Measurements from ENCODE around the gene PLCB2. TPM values are rescaled to one million over a fixed set of nuclear protein-coding genes. Genes with fewer than 3 reads are reported as not detected.

The PLCB2 gene
- total RNA-seq, 2 experiments from 2014 or later, result 173 to 174 TPM

Other genes with a start within 250 kb of the PLCB2 start
- gene BMF, start 199.1 kb downstream of the PLCB2 start, total RNA-seq, result 10 to 100 TPM; 20.6 to 24.6 TPM
- gene BUB1B, start 146.9 kb downstream of the PLCB2 start, total RNA-seq, result 10 to 100 TPM; 59.3 TPM
- 1 to 10 TPM in 1 of 2 experiments, under 1 TPM in 1; 0.91 to 1.3 TPM for gene PAK6, start 68.9 kb downstream of the PLCB2 start, total RNA-seq
- under 1 TPM in 1 of 2 experiments, not detected in 1; 0.26 TPM for gene ANKRD63, start 24.9 kb downstream of the PLCB2 start, total RNA-seq
- gene INAFM2, start 15.8 kb upstream of the PLCB2 start, total RNA-seq, result 1 to 10 TPM; 8.8 to 9.4 TPM
- 1 to 10 TPM; 2.3 to 2.6 TPM for gene CCDC9B, start 33.0 kb upstream of the PLCB2 start, total RNA-seq
- not detected for gene PHGR1, start 43.1 kb upstream of the PLCB2 start, total RNA-seq
- gene DISP2, start 50.3 kb upstream of the PLCB2 start, total RNA-seq, result 1 to 10 TPM; 1.5 to 2.0 TPM
- 10 to 100 TPM; 47.0 to 49.5 TPM for gene KNSTRN, start 74.8 kb upstream of the PLCB2 start, total RNA-seq
- 10 to 100 TPM; 92.4 to 95.2 TPM for gene IVD, start 97.9 kb upstream of the PLCB2 start, total RNA-seq
- gene BAHD1, start 133.0 kb upstream of the PLCB2 start, total RNA-seq, result 10 to 100 TPM; 29.6 to 30.0 TPM
- 10 to 100 TPM in 1 of 2 experiments, 1 to 10 TPM in 1; 9.8 to 10.8 TPM for gene CHST14, start 163.0 kb upstream of the PLCB2 start, total RNA-seq

All from activated naive CD8-positive, alpha-beta T cell treated with anti-CD3 and anti-CD28 coated beads, Interleukin-2, amount 10 ng/mL, durations not matched to agents 7 days and 5 days (primary cell).